ENCODE results near the gene CD207. TPM values are rescaled to one million over a fixed set of nuclear protein-coding genes. Genes with fewer than 3 reads are reported as not detected.

CD207 gene
- total and polyA plus RNA-seq, 2 of the 8 experiments (the other 6 are each of a cell fraction or from before 2014, with no cell fraction given), result not detected

DNA sequence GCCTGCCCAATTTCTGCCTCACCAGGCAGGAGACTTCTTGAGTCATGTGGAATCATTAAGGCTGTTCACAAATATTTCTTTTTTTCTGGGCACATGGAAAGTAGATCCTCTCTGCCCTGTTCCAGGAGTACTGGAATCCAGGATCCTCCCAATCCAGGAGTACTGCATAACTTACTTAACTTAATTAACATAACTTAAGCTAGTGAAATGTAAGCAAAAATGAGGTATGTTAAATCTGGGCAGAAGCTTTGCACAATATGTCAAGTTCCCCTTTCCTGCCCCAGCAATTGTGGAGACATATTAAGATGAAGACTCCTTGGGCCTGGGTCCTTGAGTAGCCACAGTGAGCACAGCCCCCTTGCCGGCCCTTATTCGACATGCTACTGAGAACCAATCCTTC is 3.2 kb downstream of the CD207 start:
- H2AK5ac ChIP-seq (ENCODE audit: low read depth, low read length), result no peak overlapping the region
- peaks cover 0 to 2% (median under 1%) of the 10 kb centered on the region in 4 experiments; a peak in 2 of 7 replicates for H3K27me3 ChIP-seq (replicated peaks in 1 of 4; ENCODE audit: control insufficient read depth in 3 of 4, extremely low read depth in 1 of 4, insufficient read depth in 3 of 4, low read length in 3 of 4)
- H3K4ac ChIP-seq (replicated peaks; ENCODE audit: insufficient read length, low read depth, low read length), result no peak overlapping the region
- CTCF ChIA-PET (ENCODE audit: partially characterized antibody), result interaction anchor here (1.1 to 1.2 kb wide), 2 partner anchors 43 to 125 kb away, joined by 3 read pairs; no protein-coding TSS in a partner anchor
- H3K9me3 ChIP-seq (ENCODE audit: insufficient read depth in 2 of 2, low read depth in 1 of 2, low read length in 1 of 2), result no peaks in the 10 kb centered on the region
- H3K14ac ChIP-seq (ENCODE audit: insufficient read length), result no peak overlapping the region
- no peaks in the 10 kb centered on the region for H3K79me1 ChIP-seq (ENCODE audit: low read depth, low read length)
- DNase-seq (ENCODE audit: low read depth in 1 of 2, low spot score in 2 of 2) (no peak), FAIRE-seq (no peak)
- H4K91ac ChIP-seq (replicated peaks; ENCODE audit: insufficient read length, low read length), result no peak overlapping the region
- TF ChIP-seq YY1 (IDR thresholded peaks at IDR 0.05; ENCODE audit: low read depth, low read length) (no peak), JUN (IDR thresholded peaks at IDR 0.05; ENCODE audit: low read depth, low read length) (no peak), CBX8 (IDR thresholded peaks at IDR 0.05; ENCODE audit: borderline replicate concordance, low read depth, low read length) (no peak), ZNF274 (IDR thresholded peaks at IDR 0.05; ENCODE audit: borderline replicate concordance, extremely low read depth, low read length) (no peak)
- TF ChIP-seq, protein P1, sequence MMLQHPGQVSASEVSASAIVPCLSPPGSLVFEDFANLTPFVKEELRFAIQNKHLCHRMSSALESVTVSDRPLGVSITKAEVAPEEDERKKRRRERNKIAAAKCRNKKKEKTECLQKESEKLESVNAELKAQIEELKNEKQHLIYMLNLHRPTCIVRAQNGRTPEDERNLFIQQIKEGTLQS (IDR thresholded peaks at IDR 0.05; ENCODE audit: insufficient read depth, low read depth, low read length), result no peak
- H3K36me3 ChIP-seq (ENCODE audit: control insufficient read depth in 2 of 4, insufficient read depth in 4 of 4, low read length in 3 of 4), result no peaks in the 10 kb centered on the region
- no peak overlapping the region for H3K27ac ChIP-seq (ENCODE audit: low read depth, low read length)
- no peaks in the 10 kb centered on the region for H4K20me1 ChIP-seq (replicated peaks in 1 of 2; ENCODE audit: control insufficient read depth in 1 of 2, insufficient read depth in 2 of 2, low read length in 2 of 2)
- H2BK12ac ChIP-seq (ENCODE audit: low read depth, low read length), result no peak overlapping the region
- no peak overlapping the region for H3K56ac ChIP-seq (replicated peaks; ENCODE audit: insufficient read length, low read depth, low read length)
- H3K79me2 ChIP-seq (ENCODE audit: control insufficient read depth in 1 of 2, insufficient read depth in 2 of 2, low read length in 2 of 2), result no peaks in the 10 kb centered on the region
- POLR2A ChIA-PET (ENCODE audit: partially characterized antibody), result no interaction called here
- H2BK20ac ChIP-seq (ENCODE audit: low read length), result no peak overlapping the region
- no peak overlapping the region for H2BK120ac ChIP-seq (replicated peaks; ENCODE audit: low read depth, low read length)
- no peak overlapping the region for H3K4me2 ChIP-seq (ENCODE audit: insufficient read depth in 1 of 2, low read depth in 2 of 2, low read length in 2 of 2)
- peaks cover 0 to 5% (median 2%) of the 10 kb centered on the region in 4 experiments; a peak in 4 of 7 replicates for H3K4me1 ChIP-seq (replicated peaks in 1 of 4; ENCODE audit: control insufficient read depth in 3 of 4, insufficient read depth in 4 of 4, low read length in 3 of 4)
- H3K9ac ChIP-seq (replicated peaks in 1 of 4; ENCODE audit: extremely low read depth in 1 of 4, low read depth in 3 of 4, low read length in 3 of 4), result no peak overlapping the region
- H2BK15ac ChIP-seq (ENCODE audit: low read length), result no peak overlapping the region
- WGBS, 2 experiments (ENCODE audit: extremely low coverage in 1 of 2, insufficient coverage in 1 of 2, insufficient read length in 1 of 2, insufficient replicate concordance in 2 of 2, low coverage in 1 of 2, low lambda C conversion rate in 2 of 2, missing lambda C conversion rate in 1 of 2), result 86% methylated on average over 2 of the region's 2 CpGs; no CpG with 5 or more reads in 1 of the 2 experiments
- no peak overlapping the region for H3K4me3 ChIP-seq (ENCODE audit: extremely low read depth in 1 of 4, insufficient read depth in 2 of 4, low read depth in 3 of 4, low read length in 4 of 4)
- no peaks in the 10 kb centered on the region for H3K23me2 ChIP-seq (ENCODE audit: low read depth, low read length)
- no peak overlapping the region for H3K23ac ChIP-seq (ENCODE audit: insufficient read length)
- H4K8ac ChIP-seq (ENCODE audit: extremely low read depth, insufficient read depth, low read length), result no peak overlapping the region
- H2AFZ ChIP-seq (ENCODE audit: low read length), result no peak overlapping the region
- H2BK5ac ChIP-seq (ENCODE audit: low read depth, low read length), result no peak overlapping the region
- H3K18ac ChIP-seq (ENCODE audit: extremely low read depth, low read length), result no peak overlapping the region
- H4K5ac ChIP-seq (ENCODE audit: insufficient read length, low read depth, low read length), result no peak overlapping the region

Data from H1 (cell line).